Heart left ventricle (tissue), 16 donors: ENCODE measurements around the gene CDH12. TPM values are rescaled to one million over a fixed set of nuclear protein-coding genes. Genes with fewer than 3 reads are reported as not detected.

Experiments
- ATAC-seq, 4 donors: fragments of 200-7000 bp; cut with Tn5 transposase; one replicate each; pipeline ENCODE4 v1.9.1; 2020 to 2022; ENCODE audit warnings: moderate library complexity in 4 of 4, mild to moderate bottlenecking in 3 of 4, moderate number of reproducible peaks in 1 of 4
- DNase-seq, 5 donors: peaks; one replicate each; pipeline ENCODE4 v3.0.0-alpha.2; 2020
- H3K27ac ChIP-seq, 12 donors: fragments of 200-600 bp; sonication (generic) in 4 of 12; one replicate each; pipeline versions ENCODE4 v1.5.0 to v1.8.0; 2016 to 2022; ENCODE audit warnings: mild to moderate bottlenecking in 2 of 12
- H3K27me3 ChIP-seq, 9 donors: fragments of 200-600 bp; sonication (generic) in 2 of 9; one replicate each; pipeline versions ENCODE4 v1.5.1 to v1.8.0; 2016 to 2022; ENCODE audit warnings: mild to moderate bottlenecking in 3 of 9
- H3K36me3 ChIP-seq, 9 donors: fragments of 200-600 bp; sonication (generic) in 2 of 9; one replicate each; pipeline versions ENCODE4 v1.5.0 to v1.8.0; 2018 to 2022; ENCODE audit warnings: mild to moderate bottlenecking in 2 of 9
- H3K4me1 ChIP-seq, 12 donors: fragments of 200-600 bp; sonication (generic) in 4 of 12; one replicate each; pipeline versions ENCODE4 v1.5.0 to v1.8.0; 2016 to 2022; ENCODE audit warnings: mild to moderate bottlenecking in 3 of 12
- H3K4me3 ChIP-seq, 12 donors: fragments of 200-600 bp; sonication (generic) in 4 of 12; one replicate each; pipeline versions ENCODE4 v1.5.0 to v1.8.0; 2017 to 2022; ENCODE audit warnings: mild to moderate bottlenecking in 9 of 12, moderate library complexity in 4 of 12
- H3K9me3 ChIP-seq, 12 donors: fragments of 200-600 bp; sonication (generic) in 4 of 12; one replicate each; pipeline versions ENCODE4 v1.5.0 to v1.8.0; 2016 to 2022; ENCODE audit warnings: mild to moderate bottlenecking in 1 of 12
- POLR2A ChIP-seq, 2 donors: fragments of 450-650 bp; IDR thresholded peaks; one replicate each; pipeline ENCODE4 v1.6.1; 2017; ENCODE audit warnings: antibody characterized with exemption in 2 of 2, mild to moderate bottlenecking in 2 of 2, moderate library complexity in 2 of 2
- WGBS, 4 donors: extraction: QIAGEN DNeasy Blood & Tissue Kit in 2 of 4; methylation state at CpG; one replicate each; pipeline versions ENCODE4 v1.1.5 to v1.1.7; 2013 to 2018; 5-methylcytosine and 5-hydroxymethylcytosine counted together
- intact Hi-C, 10 donors: fragments of 100-400 bp; cut with DNase I; formaldehyde crosslinking; loops; one replicate each; pipeline versions ENCODE4 v1.11.1 to v1.14.2; 2022
- polyA plus RNA-seq, 2 donors: library from polyadenylated mRNA; stranded (reverse); fragments of 200-250 nt; gene quantifications; one replicate each; pipeline ENCODE4 v1.2.3, GENCODE V29; 2013
- total RNA-seq, 9 donors: library from RNA; depleted of rRNA in 2 of 9; stranded (reverse); fragments of >200 nt in 2 of 9; fragmentation: NEBNext Ultra II Directional in 3 of 9; extraction: Animal tissue kit (Norgen Biotek cat#: 25700) in 3 of 9; gene quantifications; one replicate each; pipeline versions ENCODE4 v1.1.0 to v1.2.4, GENCODE V29; 2016 to 2023
- TF ChIP-seq, protein P1 (sequence below), 12 donors: fragments of 200-600 bp; sonication (generic) in 4 of 12; IDR thresholded peaks; one replicate each; pipeline versions ENCODE4 v1.5.0 to v1.8.0; 2018 to 2022; ENCODE audit warnings: antibody characterized with exemption in 12 of 12, mild to moderate bottlenecking in 5 of 12
- donor health status: ischemic (EF 13 %, LVEDD 7.1; RV severe dilation, severe dysfunction).
- donor health status: healthy with polysubstance abuse.
- donor health status: DM: no; HTN: yes; CAD: no.
- donor health status: DM: no; HTN: no; CAD: no.
- donor health status: ischemic (EF 25% LVEDD 6.9; RV normal size, moderate dysfunction).
- donor health status: ischemic (EF 25% LVEDD 5.7; RV mildly dilated, moderate dysfunction).
- donor health status: healthy.
- donor health status: DM: yes; HTN: yes; CAD: no.
- donor health status: ischemic (EF 35%, LVEDD 5.7; RV mildly dilated, moderate dysfunction).
- donor health status: nonischemic (EF 11% LVEDD 7.7; RV severe dilation, severe dysfunction).
- donor health status: DM: yes; HTN: yes; CAD: no.
- donor health status: PGD.
- donor health status: ischemic (EF 29% LVEDD 5.4; RV normal size, mild dysfunction).
- donor health status: nonischemic (EF 23%, LVEDD 6.1; RV moderate dilation, normal function).

Gene CDH12
- total and polyA plus RNA-seq, 11 donors, result 0.11 TPM; not detected in 10

DNA sequence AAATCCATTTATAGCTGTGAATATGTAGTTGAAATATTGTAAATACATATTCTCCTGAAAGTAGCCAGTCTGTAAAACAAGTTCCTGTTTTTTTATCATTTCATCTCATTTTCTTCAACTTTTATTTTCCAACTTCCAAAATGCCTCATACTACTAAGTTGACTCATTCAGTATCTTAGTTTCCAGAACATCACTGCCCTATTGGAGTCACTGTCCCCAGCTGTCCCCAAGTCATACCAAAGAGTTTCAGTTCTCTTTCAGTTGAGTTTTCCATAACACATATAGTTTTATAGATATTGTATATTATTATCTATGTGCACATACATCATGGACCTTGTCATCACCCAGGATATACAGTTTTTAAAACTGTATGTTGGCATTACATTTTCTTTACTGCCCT lies 261.7 kb downstream of the CDH12 start:
- H3K4me3 ChIP-seq, result no peak overlapping the region
- intact Hi-C loops, result no loop called here
- DNase-seq (no peak), ATAC-seq (no peak)
- no peak overlapping the region for H3K27ac ChIP-seq
- H3K9me3 ChIP-seq, result peaks cover 0 to 3% (median 0%) of the 10 kb centered on the region in 12 donors
- H3K4me1 ChIP-seq, result no peaks in the 10 kb centered on the region
- no peaks in the 10 kb centered on the region for H3K27me3 ChIP-seq
- no peaks in the 10 kb centered on the region for H3K36me3 ChIP-seq
- TF ChIP-seq, protein P1, sequence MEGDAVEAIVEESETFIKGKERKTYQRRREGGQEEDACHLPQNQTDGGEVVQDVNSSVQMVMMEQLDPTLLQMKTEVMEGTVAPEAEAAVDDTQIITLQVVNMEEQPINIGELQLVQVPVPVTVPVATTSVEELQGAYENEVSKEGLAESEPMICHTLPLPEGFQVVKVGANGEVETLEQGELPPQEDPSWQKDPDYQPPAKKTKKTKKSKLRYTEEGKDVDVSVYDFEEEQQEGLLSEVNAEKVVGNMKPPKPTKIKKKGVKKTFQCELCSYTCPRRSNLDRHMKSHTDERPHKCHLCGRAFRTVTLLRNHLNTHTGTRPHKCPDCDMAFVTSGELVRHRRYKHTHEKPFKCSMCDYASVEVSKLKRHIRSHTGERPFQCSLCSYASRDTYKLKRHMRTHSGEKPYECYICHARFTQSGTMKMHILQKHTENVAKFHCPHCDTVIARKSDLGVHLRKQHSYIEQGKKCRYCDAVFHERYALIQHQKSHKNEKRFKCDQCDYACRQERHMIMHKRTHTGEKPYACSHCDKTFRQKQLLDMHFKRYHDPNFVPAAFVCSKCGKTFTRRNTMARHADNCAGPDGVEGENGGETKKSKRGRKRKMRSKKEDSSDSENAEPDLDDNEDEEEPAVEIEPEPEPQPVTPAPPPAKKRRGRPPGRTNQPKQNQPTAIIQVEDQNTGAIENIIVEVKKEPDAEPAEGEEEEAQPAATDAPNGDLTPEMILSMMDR (IDR thresholded peaks at IDR 0.05), result no peak
- TF ChIP-seq POLR2A (IDR thresholded peaks at IDR 0.05), result no peak

DNA sequence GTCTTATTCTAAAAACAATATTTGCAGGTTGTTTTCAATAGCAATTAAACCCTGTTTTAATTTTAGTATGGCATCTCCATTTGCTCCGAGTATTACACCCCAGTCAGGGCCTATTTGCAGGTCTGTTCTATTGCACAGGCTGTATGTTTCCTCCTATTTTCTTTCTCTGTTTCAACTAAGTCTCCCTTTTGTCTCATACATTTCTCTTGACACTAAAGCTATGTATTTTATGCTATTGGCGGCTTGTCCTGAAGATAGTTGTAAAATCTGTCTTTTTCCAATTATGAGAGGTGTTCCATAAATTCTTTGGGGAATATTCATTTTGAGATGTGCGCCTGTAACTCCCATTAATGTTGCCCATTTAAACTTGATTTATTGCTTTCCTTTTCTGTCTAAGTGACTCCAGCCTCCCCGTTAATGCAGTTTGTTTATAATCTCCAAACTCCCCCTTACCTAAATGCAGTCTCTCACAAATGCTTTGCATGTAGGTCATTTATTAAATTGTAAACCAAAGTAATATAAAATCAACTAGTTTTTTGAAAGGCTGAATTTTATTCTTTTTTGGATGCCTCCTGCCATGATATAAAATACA lies 262.4 kb downstream of the CDH12 start:
- TF ChIP-seq, protein P1 (IDR thresholded peaks at IDR 0.05), result no peak
- no peak for TF ChIP-seq POLR2A (IDR thresholded peaks at IDR 0.05)

DNA sequence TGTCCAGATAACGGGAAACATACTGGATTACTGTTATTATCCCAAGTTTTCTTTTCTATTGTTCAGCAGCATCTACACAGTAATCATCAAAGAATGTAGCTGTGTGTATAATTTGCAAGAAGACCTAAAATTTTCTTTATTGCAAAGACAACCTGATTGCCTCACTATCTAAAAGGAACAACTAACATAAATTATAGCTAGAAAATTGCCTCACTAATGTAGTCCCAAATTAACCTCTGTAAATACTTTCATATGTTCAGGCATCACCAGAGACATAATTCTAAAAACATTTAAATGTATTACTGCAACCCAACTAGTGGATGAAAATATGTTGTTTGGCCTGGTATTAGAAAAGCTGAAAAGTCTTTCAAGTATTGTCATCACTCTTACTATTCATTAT lies 275.4 kb downstream of the CDH12 start:
- Histone ChIP-seq H3K9me3 (no peaks in the 10 kb centered on the region), H3K4me1 (no peaks in the 10 kb centered on the region), H3K27me3 (no peaks in the 10 kb centered on the region), H3K27ac (no peak overlapping the region), H3K4me3 (no peak overlapping the region), H3K36me3 (no peaks in the 10 kb centered on the region)
- WGBS, 4 donors, result 63 to 73% (median 72%) methylated on average over 1 of the region's 1 CpG
- no peak for DNase-seq
- no peak for ATAC-seq
- TF ChIP-seq, protein P1 (IDR thresholded peaks at IDR 0.05), result no peak
- no peak for TF ChIP-seq POLR2A (IDR thresholded peaks at IDR 0.05)
- intact Hi-C loops, result no loop called here

More for the DNA sequence above, 262.4 kb downstream of the CDH12 start:
- intact Hi-C loops, result no loop called here
- WGBS, 4 donors, result 78 to 89% (median 87%) methylated on average over 4 of the region's 4 CpGs
- peaks cover 0 to 3% (median 0%) of the 10 kb centered on the region in 12 donors for H3K9me3 ChIP-seq
- no peaks in the 10 kb centered on the region for H3K4me1 ChIP-seq
- no peak overlapping the region for H3K27ac ChIP-seq
- no peaks in the 10 kb centered on the region for H3K36me3 ChIP-seq
- ATAC-seq, result no peak
- no peaks in the 10 kb centered on the region for H3K27me3 ChIP-seq
- no peak overlapping the region for H3K4me3 ChIP-seq
- no peak for DNase-seq

DNA sequence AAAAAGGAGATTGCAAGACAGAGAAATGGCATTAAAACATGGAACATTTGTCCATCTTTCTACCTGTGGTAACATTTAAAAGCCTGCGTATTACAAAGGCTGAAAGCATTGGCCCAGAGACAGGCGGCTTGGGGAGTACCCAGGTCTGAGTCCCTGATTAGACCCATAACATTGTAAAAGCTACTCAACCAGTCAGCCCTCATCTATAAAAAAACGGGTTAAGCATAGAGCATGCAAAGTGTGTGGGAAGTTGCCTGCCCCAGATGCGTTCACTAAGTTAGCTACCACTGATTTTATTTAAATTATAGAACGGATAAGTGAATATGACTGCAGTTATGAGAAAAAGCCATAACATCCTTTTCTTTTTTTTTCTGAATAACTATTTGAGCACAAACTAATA lies 276.1 kb downstream of the CDH12 start:
- Histone ChIP-seq H3K4me3 (no peak overlapping the region), H3K27me3 (no peaks in the 10 kb centered on the region), H3K36me3 (no peaks in the 10 kb centered on the region), H3K4me1 (no peaks in the 10 kb centered on the region), H3K27ac (no peak overlapping the region), H3K9me3 (no peaks in the 10 kb centered on the region)
- no peak for TF ChIP-seq POLR2A (IDR thresholded peaks at IDR 0.05)
- TF ChIP-seq, protein P1 (IDR thresholded peaks at IDR 0.05), result no peak
- 82 to 86% (median 85%) methylated on average over 5 of the region's 5 CpGs for WGBS, 4 donors
- no peak for DNase-seq
- intact Hi-C loops, result no loop called here
- ATAC-seq, result no peak
